GM12878 (cell line): ENCODE measurements around the gene CYREN. TPM values are rescaled to one million over a fixed set of nuclear protein-coding genes. Genes with fewer than 3 reads are reported as not detected.

Source experiments
- ATAC-seq: fragments of 200-7000 bp; cut with Tn5 transposase; 3 replicates; pipeline ENCODE4 v1.9.1; 2020; ENCODE audit warnings: mild to moderate bottlenecking, moderate library complexity
- BruUV-seq: library from RNA; stranded (reverse); fragments of 400-500 nt; replicated peaks from 2 replicates; lab custom pipeline; 2021; lab: Mats Ljungman, UMichigan
- CTCF ChIA-PET: fragments of 300-600 bp; sonication (Branson Sonifier 250); formaldehyde crosslinking; extraction: SDS; loops from one replicate; lab custom pipeline; 2021; ENCODE audit warnings: inconsistent platforms; lab: Yijun Ruan, JAX
- POLR2A ChIA-PET: fragments of 350-600 bp; formaldehyde crosslinking; extraction: SDS; loops from one replicate; lab custom pipeline; 2021; ENCODE audit warnings: inconsistent platforms; lab: Charles Lee
- RAD21 ChIA-PET: fragments of 300-600 bp; sonication (Branson Sonifier 250); formaldehyde crosslinking; loops from one replicate; lab custom pipeline; 2023; ENCODE audit warnings: antibody characterized with exemption; ENCODE audit not compliant: unreplicated experiment; lab: Charles Lee
- SMC1A ChIA-PET: fragments of 300-600 bp; sonication (Branson Sonifier 250); formaldehyde crosslinking; loops from one replicate; lab custom pipeline; 2023; ENCODE audit not compliant: unreplicated experiment, uncharacterized antibody; lab: Charles Lee
- DNase-seq: peaks from one replicate; pipeline ENCODE4 v3.0.0-alpha.2; 2011; ENCODE audit warnings: low read depth, low spot score
- FAIRE-seq: peaks from 3 replicates; lab custom pipeline; 2011; peaks lifted over from hg19 to GRCh38; lab: Jason Lieb, UNC
- H2AFZ ChIP-seq: 2 replicates; pipeline ENCODE4 v1.6.0; 2011; ENCODE audit warnings: low read depth, low read length, control low read depth; ENCODE audit not compliant: control insufficient read depth
- H3K27ac ChIP-seq: 2 replicates; pipeline ENCODE4 v1.5.1; 2011; ENCODE audit warnings: control low read depth; ENCODE audit not compliant: control insufficient read depth, insufficient read depth
- H3K27me3 ChIP-seq, 2 experiments: replicated peaks in 1 of 2; 2 replicates each; pipeline versions ENCODE4 v1.6.0 to v1.6.1; 2011; ENCODE audit warnings: low read length in 1 of 2; ENCODE audit not compliant: control insufficient read depth in 2 of 2, insufficient read depth in 2 of 2
- H3K36me3 ChIP-seq, 2 experiments: 2 replicates each; pipeline ENCODE4 v1.5.1; 2011; ENCODE audit warnings: low read length in 1 of 2; ENCODE audit not compliant: control insufficient read depth in 2 of 2, insufficient read depth in 2 of 2
- H3K4me1 ChIP-seq: 2 replicates; pipeline ENCODE4 v1.6.1; 2011; ENCODE audit warnings: mild to moderate bottlenecking, low read length, moderate library complexity, mixed read lengths; ENCODE audit not compliant: control insufficient read depth, insufficient read depth
- H3K4me2 ChIP-seq: 2 replicates; pipeline ENCODE4 v1.6.0; 2011; ENCODE audit warnings: control low read depth; ENCODE audit not compliant: control insufficient read depth, insufficient read depth
- H3K4me3 ChIP-seq: fragments of 200-600 bp; sonication (generic); 2 replicates; pipeline ENCODE4 v1.5.1; 2016
- H3K79me2 ChIP-seq: 2 replicates; pipeline ENCODE4 v1.6.0; 2011; ENCODE audit warnings: low read length; ENCODE audit not compliant: control insufficient read depth, insufficient read depth
- H3K9ac ChIP-seq: 2 replicates; pipeline ENCODE4 v1.8.0; 2011; ENCODE audit warnings: low read length, control low read depth, mixed read lengths; ENCODE audit not compliant: control insufficient read depth, insufficient read depth
- H3K9me3 ChIP-seq: replicated peaks from 3 replicates; pipeline ENCODE4 v1.5.1; 2011; ENCODE audit warnings: mild to moderate bottlenecking, low read length; ENCODE audit not compliant: control insufficient read depth, insufficient read depth
- H4K20me1 ChIP-seq: 2 replicates; pipeline ENCODE4 v1.6.0; 2011; ENCODE audit not compliant: control insufficient read depth, insufficient read depth
- CREM ChIP-seq: IDR thresholded peaks from 2 replicates; pipeline ENCODE4 v1.6.1; 2014; ENCODE audit warnings: antibody characterized with exemption, low read depth
- EP300 ChIP-seq, 2 experiments: fragments of 150-350 bp in 1 of 2; IDR thresholded peaks; 2 replicates each; pipeline ENCODE4 v1.6.1; 2011 to 2012; ENCODE audit warnings: low read depth in 2 of 2, low read length in 2 of 2, borderline replicate concordance in 1 of 2, improper control_type of control experiment in 1 of 2, inconsistent platforms in 1 of 2; ENCODE audit not compliant: control insufficient read depth in 1 of 2
- FOXK2 ChIP-seq: fragments of 450-650 bp; IDR thresholded peaks from 2 replicates; pipeline ENCODE4 v1.6.1; 2017; ENCODE audit warnings: mild to moderate bottlenecking, moderate library complexity
- IKZF2 ChIP-seq, 2 experiments: fragments of 450-650 bp; IDR thresholded peaks; 2 replicates each; pipeline ENCODE4 v1.6.1; 2017; ENCODE audit warnings: mild to moderate bottlenecking in 2 of 2, moderate library complexity in 2 of 2
- NFIC ChIP-seq: IDR thresholded peaks from 2 replicates; pipeline ENCODE4 v1.6.1; 2012; ENCODE audit warnings: low read depth, mild to moderate bottlenecking, inconsistent platforms, low read length, moderate library complexity
- POLR2A ChIP-seq: IDR thresholded peaks from 2 replicates; pipeline ENCODE4 v1.6.1; 2011; ENCODE audit warnings: low read depth, mild to moderate bottlenecking, low read length
- POLR2AphosphoS2 ChIP-seq: IDR thresholded peaks from 2 replicates; pipeline ENCODE4 v1.6.1; 2011; ENCODE audit warnings: low read depth, mild to moderate bottlenecking, low read length, improper control_type of control experiment, moderate library complexity
- POLR2AphosphoS5 ChIP-seq: IDR thresholded peaks from 2 replicates; pipeline ENCODE4 v1.6.1; 2011; ENCODE audit warnings: mild to moderate bottlenecking, low read length, inconsistent platforms
- TCF7 ChIP-seq: IDR thresholded peaks from 2 replicates; pipeline ENCODE4 v1.6.1; 2014; ENCODE audit warnings: antibody characterized with exemption, borderline replicate concordance
- WGBS: methylation state at CpG from one replicate; pipeline ENCODE4 v1.1.6; 2016; ENCODE audit warnings: low lambda C conversion rate; ENCODE audit not compliant: insufficient replicate concordance, insufficient coverage; ENCODE audit errors: missing lambda C conversion rate; 5-methylcytosine and 5-hydroxymethylcytosine counted together
- in situ Hi-C: fragments of 300-500 bp; cut with MboI; formaldehyde crosslinking; loops from 9 replicates; pipeline ENCODE4 v1.14.3; 2018; ENCODE audit warnings: mixed read lengths
- intact Hi-C: fragments of 100-400 bp; cut with micrococcal nuclease; formaldehyde crosslinking; loops from one replicate; pipeline ENCODE4 v1.14.2; 2022; ENCODE audit not compliant: unreplicated experiment
- polyA plus RNA-seq, 11 experiments: library from polyadenylated mRNA; depleted of rRNA in 4 of 11; unstranded in 6 of 11; stranded (reverse) in 5 of 11; fragments of >200 nt; fragmentation: Nextera tagmentation in 4 of 11; fragmentation: Illumina TruSeq in 1 of 11; extraction: Ambion mirVana in 4 of 11; extraction: Trizol in 1 of 11; gene quantifications; 1 replicate in 1 of 11; 2 replicates in 10 of 11; pipeline versions ENCODE4 v1.2.1 to v1.2.3, GENCODE V29; 2011 to 2016; ENCODE audit warnings: inconsistent platforms in 2 of 11, missing spikeins in 2 of 11, low read depth in 1 of 11
- total RNA-seq, 4 experiments: library from RNA; depleted of rRNA in 3 of 4; stranded (reverse); fragments of >200 nt in 3 of 4; fragmentation: Illumina TruSeq in 1 of 4; extraction: Trizol in 1 of 4; gene quantifications; 2 replicates each; pipeline versions ENCODE4 v1.2.1 to v1.2.3, GENCODE V29; 2013 to 2021
- TF ChIP-seq, protein P1 (sequence below): fragments of 450-650 bp; IDR thresholded peaks from 2 replicates; pipeline ENCODE4 v1.6.1; 2017; ENCODE audit warnings: borderline replicate concordance

The CYREN gene
- total and polyA plus RNA-seq, 10 of the 15 experiments (the other 5 are each of a cell fraction or from before 2014, with no cell fraction given) = 8.7 to 64.3 (median 55.7) TPM

DNA sequence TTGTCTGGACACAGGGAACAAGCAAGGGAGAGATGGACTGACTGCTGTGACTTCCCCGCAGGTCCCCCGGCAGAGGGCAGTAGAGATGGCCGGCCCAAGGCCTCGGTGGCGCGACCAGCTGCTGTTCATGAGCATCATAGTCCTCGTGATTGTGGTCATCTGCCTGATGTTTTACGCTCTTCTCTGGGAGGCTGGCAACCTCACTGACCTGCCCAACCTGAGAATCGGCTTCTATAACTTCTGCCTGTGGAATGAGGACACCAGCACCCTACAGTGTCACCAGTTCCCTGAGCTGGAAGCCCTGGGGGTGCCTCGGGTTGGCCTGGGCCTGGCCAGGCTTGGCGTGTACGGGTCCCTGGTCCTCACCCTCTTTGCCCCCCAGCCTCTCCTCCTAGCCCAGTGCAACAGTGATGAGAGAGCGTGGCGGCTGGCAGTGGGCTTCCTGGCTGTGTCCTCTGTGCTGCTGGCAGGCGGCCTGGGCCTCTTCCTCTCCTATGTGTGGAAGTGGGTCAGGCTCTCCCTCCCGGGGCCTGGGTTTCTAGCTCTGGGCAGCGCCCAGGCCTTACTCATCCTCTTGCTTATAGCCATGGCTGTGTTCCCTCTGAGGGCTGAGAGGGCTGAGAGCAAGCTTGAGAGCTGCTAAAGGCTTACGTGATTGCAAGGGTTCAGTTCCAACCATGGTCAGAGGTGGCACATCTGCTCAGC is 6.0 kb downstream of the CYREN start:
- Histone ChIP-seq H3K9ac (no peak overlapping the region), H3K27me3 (no peaks in the 10 kb centered on the region), H3K4me1 (peaks cover 35% of the 10 kb centered on the region), H3K27ac (no peak overlapping the region), H3K36me3 (peaks cover 37 to 41% of the 10 kb centered on the region in 2 experiments), H3K4me2 (no peak overlapping the region), H3K9me3 (peaks cover 7% of the 10 kb centered on the region), H4K20me1 (no peaks in the 10 kb centered on the region; the same call in 1 of the 2 replicates), H3K79me2 (peaks cover 44% of the 10 kb centered on the region), H2AFZ (no peak overlapping the region), H3K4me3 (no peak overlapping the region)
- intact Hi-C loops (no loop called here), in situ Hi-C loops (loop anchor here (5.0 to 10.0 kb wide), 2 partner anchors 172 to 520 kb away; partner anchors contain the start of gene BPGM)
- POLR2A ChIA-PET = interaction anchor here (1.0 to 15.9 kb wide), 3 partner anchors 17 to 172 kb away, joined by 3 to 169 read pairs (median 3); partner anchors contain the start of gene TMEM140
- CTCF ChIA-PET = interaction anchor here (1.0 to 1.8 kb wide), 4 partner anchors 16 to 213 kb away, joined by 3 to 6 read pairs (median 4); partner anchors contain the start of genes AGBL3 and TMEM140
- RAD21 ChIA-PET = interaction anchor here (0.6 to 9.0 kb wide), 7 partner anchors 11 to 202 kb away, joined by 3 to 84 read pairs (median 7); partner anchors contain the start of genes AGBL3 and TMEM140
- 93% methylated on average over 18 of the region's 18 CpGs for WGBS
- DNase-seq (no peak), FAIRE-seq (no peak)
- SMC1A ChIA-PET = interaction anchor here (0.6 to 13.1 kb wide), 4 partner anchors 17 to 179 kb away, joined by 3 to 158 read pairs (median 6); partner anchors contain the start of gene TMEM140
- no TSS peak for BruUV-seq
- no peak; the same call in 1 of the 2 replicates for TF ChIP-seq NFIC
- TF ChIP-seq FOXK2 = no peak
- peak; percentile 49 for TF ChIP-seq POLR2AphosphoS2
- TF ChIP-seq TCF7 = no peak
- TF ChIP-seq CREM = no peak
- TF ChIP-seq POLR2A = peak; percentile 73
- no peak for TF ChIP-seq EP300 (IDR thresholded peaks at IDR 0.05; ENCODE audit: borderline replicate concordance in 1 of 2, control insufficient read depth in 1 of 2, low read depth in 2 of 2, low read length in 2 of 2)
- no peak for TF ChIP-seq IKZF2 (IDR thresholded peaks at IDR 0.05)
- TF ChIP-seq POLR2AphosphoS5 = peak; percentile 45
- TF ChIP-seq, protein P1, sequence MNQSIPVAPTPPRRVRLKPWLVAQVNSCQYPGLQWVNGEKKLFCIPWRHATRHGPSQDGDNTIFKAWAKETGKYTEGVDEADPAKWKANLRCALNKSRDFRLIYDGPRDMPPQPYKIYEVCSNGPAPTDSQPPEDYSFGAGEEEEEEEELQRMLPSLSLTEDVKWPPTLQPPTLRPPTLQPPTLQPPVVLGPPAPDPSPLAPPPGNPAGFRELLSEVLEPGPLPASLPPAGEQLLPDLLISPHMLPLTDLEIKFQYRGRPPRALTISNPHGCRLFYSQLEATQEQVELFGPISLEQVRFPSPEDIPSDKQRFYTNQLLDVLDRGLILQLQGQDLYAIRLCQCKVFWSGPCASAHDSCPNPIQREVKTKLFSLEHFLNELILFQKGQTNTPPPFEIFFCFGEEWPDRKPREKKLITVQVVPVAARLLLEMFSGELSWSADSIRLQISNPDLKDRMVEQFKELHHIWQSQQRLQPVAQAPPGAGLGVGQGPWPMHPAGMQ = no peak
- TF ChIP-seq, all 136 proteins: peak for 3
- no peak for ATAC-seq
